Calu3 (cell line): ENCODE measurements around the gene SMG9. TPM values are rescaled to one million over a fixed set of nuclear protein-coding genes. Genes with fewer than 3 reads are reported as not detected.

Source experiments
- BruUV-seq: library from RNA; stranded (reverse); fragments of 400-500 nt; replicated peaks from 2 replicates; lab custom pipeline; 2021; lab: Mats Ljungman, UMichigan
- CTCF ChIA-PET: fragments of 300-600 bp; sonication (Branson Sonifier 250); formaldehyde crosslinking; loops from one replicate; lab custom pipeline; 2022; ENCODE audit warnings: antibody characterized with exemption; lab: Charles Lee
- DNase-seq: peaks from one replicate; pipeline ENCODE4 v3.0.0; 2022
- H3K27ac Mint-ChIP-seq: one replicate; pipeline ENCODE4 v1.8.0; 2022; ENCODE audit warnings: mixed read lengths; ENCODE audit not compliant: unreplicated experiment
- H3K27me3 Mint-ChIP-seq: one replicate; pipeline ENCODE4 v1.8.0; 2022; ENCODE audit warnings: mixed read lengths; ENCODE audit not compliant: unreplicated experiment
- H3K36me3 Mint-ChIP-seq: one replicate; pipeline ENCODE4 v1.8.0; 2022; ENCODE audit warnings: mild to moderate bottlenecking, moderate library complexity, mixed read lengths; ENCODE audit not compliant: insufficient read depth, unreplicated experiment
- H3K4me1 Mint-ChIP-seq: one replicate; pipeline ENCODE4 v1.8.0; 2022; ENCODE audit warnings: mild to moderate bottlenecking, low read depth, mixed read lengths; ENCODE audit not compliant: unreplicated experiment
- H3K4me3 Mint-ChIP-seq: one replicate; pipeline ENCODE4 v1.8.0; 2022; ENCODE audit warnings: mild to moderate bottlenecking, low read depth, moderate library complexity, mixed read lengths; ENCODE audit not compliant: unreplicated experiment
- H3K9me3 Mint-ChIP-seq: one replicate; pipeline ENCODE4 v1.8.0; 2022; ENCODE audit warnings: low read depth, mixed read lengths; ENCODE audit not compliant: unreplicated experiment
- CTCF ChIP-seq: fragments of 200-600 bp; IDR thresholded peaks from one replicate; pipeline ENCODE4 v1.8.0; 2022; ENCODE audit warnings: antibody characterized with exemption; ENCODE audit not compliant: unreplicated experiment
- intact Hi-C: fragments of 100-400 bp; cut with micrococcal nuclease; formaldehyde crosslinking; loops from one replicate; pipeline ENCODE4 v1.10.0; 2022; ENCODE audit not compliant: unreplicated experiment
- total RNA-seq: library from RNA; stranded (reverse); gene quantifications from 2 replicates; pipeline ENCODE4 v1.2.3, GENCODE V29; 2022

Gene SMG9
- total RNA-seq, 1 experiment from 2014 or later = 85.5 TPM

DNA sequence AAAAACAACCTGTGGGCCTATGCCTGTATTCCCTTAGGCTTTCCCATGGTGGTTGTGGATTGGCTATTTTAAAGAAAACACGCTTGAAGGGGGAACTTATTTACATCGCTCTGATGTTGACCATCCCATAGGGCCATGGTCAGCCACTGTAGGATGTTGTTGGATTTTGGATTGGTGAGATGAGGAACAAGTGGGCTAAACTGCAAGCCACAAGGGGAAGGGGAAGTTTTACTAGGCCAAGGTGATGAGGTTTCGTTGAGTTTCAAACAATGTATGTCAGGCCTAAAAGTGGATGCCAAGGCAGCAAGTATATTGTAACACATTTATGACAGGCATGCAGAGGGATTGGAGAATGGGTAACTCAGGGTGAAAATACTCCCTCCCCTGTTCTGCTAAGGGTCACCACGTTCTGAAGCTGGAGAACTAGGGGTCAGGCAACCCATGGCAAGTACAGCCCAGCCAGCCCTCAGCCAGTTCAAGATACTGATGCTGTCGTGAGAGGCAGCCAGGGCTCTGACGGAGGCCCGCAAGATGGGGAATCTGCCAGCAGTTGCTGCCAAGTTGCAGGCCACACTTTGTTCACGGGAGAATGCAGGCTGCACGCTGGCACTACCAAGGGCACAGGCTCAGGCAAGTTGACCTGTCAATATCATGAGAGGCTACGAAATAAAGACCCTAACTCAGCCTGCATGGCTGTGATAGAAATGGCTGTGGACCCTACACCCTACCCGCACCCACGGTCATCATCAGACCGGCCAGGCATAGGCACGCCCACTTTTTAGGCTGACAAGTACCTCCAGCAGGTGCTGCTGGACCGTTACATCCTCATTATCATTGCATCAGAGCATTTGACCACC lies 27.8 kb downstream of the SMG9 start:
- no peak overlapping the region for H3K27ac Mint-ChIP-seq
- no peak for DNase-seq
- H3K4me1 Mint-ChIP-seq = no peaks in the 10 kb centered on the region
- H3K9me3 Mint-ChIP-seq = no peaks in the 10 kb centered on the region
- CTCF ChIA-PET = interaction anchor here (0.7 to 1.6 kb wide), 3 partner anchors 13 to 58 kb away, joined by 5 to 6 read pairs (median 5); no protein-coding TSS in a partner anchor
- intact Hi-C loops = no loop called here
- TF ChIP-seq CTCF = no peak
- H3K4me3 Mint-ChIP-seq = no peak overlapping the region
- H3K36me3 Mint-ChIP-seq = peaks cover 12% of the 10 kb centered on the region
- H3K27me3 Mint-ChIP-seq = no peaks in the 10 kb centered on the region
- no TSS peak for BruUV-seq

GRCh38 chr19:43725468-43725867 lies 29.3 kb downstream of the SMG9 start:
- Mint-ChIP-seq H3K9me3 (no peaks in the 10 kb centered on the region), H3K36me3 (peaks cover 12% of the 10 kb centered on the region), H3K27ac (no peak overlapping the region), H3K27me3 (no peaks in the 10 kb centered on the region), H3K4me3 (no peak overlapping the region), H3K4me1 (no peaks in the 10 kb centered on the region)
- CTCF ChIA-PET = interaction anchor here (0.5 to 0.7 kb wide), 5 partner anchors 13 to 386 kb away, joined by 3 to 5 read pairs (median 4); no protein-coding TSS in a partner anchor
- intact Hi-C loops = no loop called here
- no TSS peak for BruUV-seq
- no peak for TF ChIP-seq CTCF
- no peak for DNase-seq

DNA sequence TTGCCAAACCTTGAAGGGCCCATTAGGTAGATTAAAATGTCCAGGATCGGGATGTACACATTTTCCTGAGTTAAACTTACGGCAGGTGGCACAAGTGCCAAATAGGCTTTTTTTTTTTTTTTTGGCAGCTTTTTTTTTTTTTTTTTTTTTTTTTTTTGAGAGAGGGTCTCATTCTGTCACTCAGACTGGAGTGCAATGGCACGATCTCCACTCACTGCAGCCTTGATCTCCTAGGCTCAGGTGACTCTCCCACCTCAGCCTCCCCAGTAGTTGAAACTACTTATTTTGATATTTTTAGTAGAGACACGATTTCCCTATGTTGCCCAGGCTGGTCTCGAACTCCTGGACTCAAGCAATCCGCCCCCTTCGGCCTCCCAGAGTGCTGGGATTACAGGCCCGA lies 29.9 kb downstream of the SMG9 start:
- H3K9me3 Mint-ChIP-seq = no peaks in the 10 kb centered on the region
- H3K4me3 Mint-ChIP-seq = no peak overlapping the region
- H3K27me3 Mint-ChIP-seq = no peaks in the 10 kb centered on the region
- CTCF ChIA-PET = interaction anchor here (0.5 to 0.6 kb wide), 2 partner anchors 21 to 65 kb away, joined by 4 to 5 read pairs; no protein-coding TSS in a partner anchor
- intact Hi-C loops = loop anchor here (5.0 kb wide), 1 partner anchor 58 kb away; no protein-coding TSS in a partner anchor
- no peaks in the 10 kb centered on the region for H3K4me1 Mint-ChIP-seq
- BruUV-seq = no TSS peak
- DNase-seq = no peak
- H3K36me3 Mint-ChIP-seq = peaks cover 12% of the 10 kb centered on the region
- TF ChIP-seq CTCF = no peak
- H3K27ac Mint-ChIP-seq = no peak overlapping the region

DNA sequence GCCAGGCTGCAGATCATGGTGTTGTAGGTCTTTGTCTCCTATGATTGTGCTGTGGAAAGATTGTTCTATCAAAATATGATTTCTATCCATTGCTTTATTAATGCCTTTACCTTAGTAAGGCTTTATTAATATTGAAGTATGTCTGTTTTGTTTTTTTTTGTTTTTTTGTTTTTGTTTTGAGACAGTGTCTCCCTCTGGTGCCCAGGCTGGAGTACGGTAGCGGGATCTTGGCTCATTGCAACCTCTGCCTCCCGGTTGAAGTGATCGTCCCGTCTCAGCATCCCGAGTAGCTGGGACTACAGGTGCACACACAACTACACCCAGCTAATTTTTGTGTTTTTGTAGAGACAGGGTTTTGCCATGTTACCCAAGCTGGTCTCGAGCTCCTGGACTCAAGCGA lies 31.2 kb downstream of the SMG9 start:
- intact Hi-C loops = loop anchor here (5.0 kb wide), 1 partner anchor 56 kb away; no protein-coding TSS in a partner anchor
- no TSS peak for BruUV-seq
- H3K4me3 Mint-ChIP-seq = no peak overlapping the region
- no peaks in the 10 kb centered on the region for H3K27me3 Mint-ChIP-seq
- H3K36me3 Mint-ChIP-seq = peaks cover 10% of the 10 kb centered on the region
- peak; percentile 43 for DNase-seq
- H3K9me3 Mint-ChIP-seq = no peaks in the 10 kb centered on the region
- CTCF ChIA-PET = interaction anchor here (0.9 kb wide), 3 partner anchors 55 to 127 kb away, joined by 3 to 6 read pairs (median 3); partner anchors contain the start of genes IRGQ and ZNF576
- TF ChIP-seq CTCF = peak; percentile 46
- no peak overlapping the region for H3K27ac Mint-ChIP-seq
- H3K4me1 Mint-ChIP-seq = no peaks in the 10 kb centered on the region
